ENCODE results near the gene TOLLIP. TPM values are rescaled to one million over a fixed set of nuclear protein-coding genes. Genes with fewer than 3 reads are reported as not detected.

The TOLLIP gene
- total and polyA plus RNA-seq, 2 of the 4 experiments (the other 2 are of a cell fraction): 19.7 to 42.9 TPM

- peak overlapping the region; percentile 91 to 94 for H4K8ac ChIP-seq (ENCODE audit: low read depth in 2 of 2, low read length in 2 of 2)
- no peak overlapping the region for H2BK20ac ChIP-seq (ENCODE audit: low read depth, low read length)
- H3K27ac ChIP-seq (ENCODE audit: insufficient read depth, low read length): peak overlapping the region; percentile 5; the same call in 1 of the 2 replicates
- H3K4me1 ChIP-seq (ENCODE audit: control insufficient read depth, insufficient read depth, low read length): peaks cover 11% of the 10 kb centered on the region
- no peaks in the 10 kb centered on the region for H3K9me3 ChIP-seq (ENCODE audit: control insufficient read depth, insufficient read depth, low read length)
- peak overlapping the region; percentile 75 for H3K4me2 ChIP-seq (ENCODE audit: low read depth, low read length)
- in situ Hi-C loops (cut with MboI; ENCODE audit: low sequenced_read_pairs): no loop called here
- no peaks in the 10 kb centered on the region for H4K20me1 ChIP-seq (ENCODE audit: insufficient read depth, low read length)
- no peaks in the 10 kb centered on the region for H3K36me3 ChIP-seq (ENCODE audit: control insufficient read depth, insufficient read depth, low read length)
- H3K56ac ChIP-seq (ENCODE audit: extremely low read depth, insufficient read depth, low read length): no peak overlapping the region
- dilution Hi-C loops (cut with HindIII; ENCODE audit: low sequenced_read_pairs, unreplicated experiment): no loop called here
- H2AFZ ChIP-seq (replicated peaks; ENCODE audit: low read length, poor library complexity): peak overlapping the region; percentile 98
- H3K18ac ChIP-seq (ENCODE audit: low read depth, low read length): no peak overlapping the region
- H3K9me1 ChIP-seq (ENCODE audit: insufficient read depth, low read length): peaks cover 5% of the 10 kb centered on the region; the same call in 1 of the 2 replicates
- peak overlapping the region; percentile 41 for H3K9ac ChIP-seq (ENCODE audit: low read depth, low read length)
- BruUV-seq (replicated peaks): no TSS peak
- H2AK9ac ChIP-seq (replicated peaks; ENCODE audit: low read depth, low read length, poor library complexity): peak overlapping the region; percentile 98
- H3K23ac ChIP-seq (ENCODE audit: low read depth, low read length): no peak overlapping the region
- ChIA-PET POLR2A (ENCODE audit: unreplicated experiment) (no interaction called here), CTCF (no interaction called here)
- DNase-seq (peak; percentile 89), ATAC-seq (ENCODE audit: low read depth) (peak; percentile 98)
- H3K79me1 ChIP-seq (ENCODE audit: low read depth in 1 of 2, low read length in 2 of 2): no peaks in the 10 kb centered on the region
- H2AK5ac ChIP-seq (ENCODE audit: low read depth, low read length): peak overlapping the region; percentile 60; the same call in 1 of the 2 replicates
- H3K27me3 ChIP-seq (ENCODE audit: control insufficient read depth, insufficient read depth, low read length): no peaks in the 10 kb centered on the region
- H2BK120ac ChIP-seq (ENCODE audit: low read depth, low read length): no peak overlapping the region
- peak overlapping the region; percentile 32 for H4K5ac ChIP-seq (ENCODE audit: low read depth, low read length)
- WGBS, 2 experiments (ENCODE audit: extremely low coverage in 2 of 2, insufficient read length in 1 of 2): 20% methylated on average over 15 of the region's 31 CpGs; no CpG with 5 or more reads in 1 of the 2 experiments
- intact Hi-C loops (cut with micrococcal nuclease): loop anchor here (5.0 kb wide), 1 partner anchor 125 kb away; the partner anchor contains the start of gene BRSK2
- peak overlapping the region; percentile 68 for H3K4ac ChIP-seq (ENCODE audit: low read depth, low read length)
- H2BK15ac ChIP-seq (ENCODE audit: low read depth, low read length): no peak overlapping the region
- H3K14ac ChIP-seq (replicated peaks; ENCODE audit: low read depth, low read length): peak overlapping the region; percentile 64; the same call in 1 of the 2 replicates
- peak overlapping the region; percentile 54 for H4K91ac ChIP-seq (ENCODE audit: insufficient read depth, low read depth, low read length)
- peak overlapping the region; percentile 0 for H2BK5ac ChIP-seq (ENCODE audit: low read depth, low read length, poor library complexity, severe bottlenecking)
- peak overlapping the region; percentile 35 for H3K4me3 ChIP-seq (ENCODE audit: insufficient read depth, low read depth, low read length)
- TF ChIP-seq ELK1 (IDR thresholded peaks at IDR 0.05; ENCODE audit: borderline replicate concordance, low read depth, low read length): no peak
- no peak for TF ChIP-seq MAFK (IDR thresholded peaks at IDR 0.05; ENCODE audit: low read depth, low read length)
- no peak for TF ChIP-seq CHD1 (IDR thresholded peaks at IDR 0.05; ENCODE audit: low read depth, low read length)
- 0 out of 2 replicates have a peak, but pooled peaks have one; percentile 38 for TF ChIP-seq POLR2A (IDR thresholded peaks at IDR 0.05; ENCODE audit: low read depth, low read length)
- no peak for TF ChIP-seq RAD21 (IDR thresholded peaks at IDR 0.05; ENCODE audit: low read length)
- no peak for TF ChIP-seq FOS (IDR thresholded peaks at IDR 0.05; ENCODE audit: low read depth, low read length)
- TF ChIP-seq USF2 (IDR thresholded peaks at IDR 0.05; ENCODE audit: low read depth, low read length): peak; percentile 95
- peak; percentile 49; the same call in 1 of the 2 replicates for TF ChIP-seq MAZ (IDR thresholded peaks at IDR 0.05; ENCODE audit: borderline replicate concordance, low read depth, low read length)
- peak; percentile 40 for TF ChIP-seq RCOR1 (IDR thresholded peaks at IDR 0.05; ENCODE audit: insufficient replicate concordance, low read length)
- TF ChIP-seq RFX5 (IDR thresholded peaks at IDR 0.05; ENCODE audit: low read depth, low read length): no peak
- TF ChIP-seq CTCF (conservative IDR thresholded peaks at IDR 0.05; ENCODE audit: low read depth, low read length): no peak
- no peak for TF ChIP-seq CEBPB (IDR thresholded peaks at IDR 0.05; ENCODE audit: low read depth, low read length)
- TF ChIP-seq BHLHE40 (IDR thresholded peaks at IDR 0.05; ENCODE audit: low read depth, low read length): peak; percentile 98
- no peak for TF ChIP-seq SMC3 (IDR thresholded peaks at IDR 0.05; ENCODE audit: low read depth, low read length)
Observed at GRCh38 chr11:1262172-1263006, 47.0 kb downstream of the TOLLIP start.

Measured in IMR-90 (cell line).